Fibroblast of skin of right biceps (primary cell): ENCODE results near the gene OCRL.
A peak's percentile ranks its signal among the peaks of the same experiment; 100 is the strongest.

ENCODE experiments used
- DNase-seq: peaks from one replicate; pipeline ENCODE4 v3.0.0-alpha.2; 2013

OCRL gene

DNA sequence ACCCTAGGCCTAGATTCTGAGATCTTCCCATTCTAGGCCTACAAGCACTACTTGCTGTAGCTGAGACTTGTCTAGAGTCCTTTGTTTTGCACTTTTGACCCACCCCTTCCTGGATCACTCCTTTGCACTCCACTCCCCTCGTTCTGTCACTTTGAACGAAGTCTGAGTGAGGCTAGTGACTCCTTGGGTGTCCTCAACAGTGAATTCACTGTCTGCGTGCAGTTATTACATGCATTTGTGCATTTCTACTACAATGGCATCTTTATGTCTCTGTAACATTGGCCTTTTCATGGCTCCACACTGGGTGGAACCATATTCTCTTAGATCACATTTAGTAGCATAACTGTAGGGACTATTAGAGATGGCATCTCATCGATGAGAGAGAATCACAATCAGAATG is 50.5 kb downstream of the OCRL start:
- no peak for DNase-seq

DNA sequence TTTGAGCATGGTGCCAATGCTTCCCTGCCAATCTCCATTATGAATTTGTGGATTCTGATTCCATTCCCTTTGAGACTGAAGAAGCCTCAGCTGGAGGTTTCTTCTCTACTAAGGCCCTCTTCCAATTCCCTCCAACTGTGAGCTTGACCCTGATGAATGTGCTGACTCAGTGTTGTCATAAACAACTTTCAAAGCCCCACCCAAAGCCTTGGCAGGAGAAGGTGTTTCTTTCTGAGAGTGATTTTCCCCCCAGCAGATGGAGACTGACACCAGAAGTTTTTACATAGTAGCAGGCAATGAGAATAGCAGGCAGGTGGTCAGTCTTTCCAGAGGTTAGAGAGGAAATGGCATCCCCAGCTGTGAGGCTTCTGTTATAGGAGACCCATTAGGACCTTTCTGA is 53.1 kb downstream of the OCRL start:
- no peak for DNase-seq

DNA sequence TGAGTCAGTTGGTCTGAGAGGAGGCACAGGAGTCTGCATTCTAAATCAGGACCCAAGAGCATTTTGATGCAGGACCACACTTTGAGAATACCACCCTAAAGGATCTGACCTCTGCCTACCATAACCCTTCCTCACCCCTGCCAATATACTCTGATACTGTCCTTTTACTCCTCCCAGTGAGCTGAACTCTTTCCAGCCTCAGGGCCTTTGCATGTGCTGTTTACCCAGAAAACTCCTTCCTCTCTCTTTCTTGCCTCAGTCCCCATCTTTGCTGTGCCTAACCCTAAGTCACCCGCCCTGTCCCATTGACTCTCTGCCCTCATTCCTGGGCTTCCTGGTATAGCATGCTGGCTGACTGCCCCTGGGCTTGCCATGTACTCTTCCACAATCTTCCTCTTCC is 54.7 kb downstream of the OCRL start:
- no peak for DNase-seq

DNA sequence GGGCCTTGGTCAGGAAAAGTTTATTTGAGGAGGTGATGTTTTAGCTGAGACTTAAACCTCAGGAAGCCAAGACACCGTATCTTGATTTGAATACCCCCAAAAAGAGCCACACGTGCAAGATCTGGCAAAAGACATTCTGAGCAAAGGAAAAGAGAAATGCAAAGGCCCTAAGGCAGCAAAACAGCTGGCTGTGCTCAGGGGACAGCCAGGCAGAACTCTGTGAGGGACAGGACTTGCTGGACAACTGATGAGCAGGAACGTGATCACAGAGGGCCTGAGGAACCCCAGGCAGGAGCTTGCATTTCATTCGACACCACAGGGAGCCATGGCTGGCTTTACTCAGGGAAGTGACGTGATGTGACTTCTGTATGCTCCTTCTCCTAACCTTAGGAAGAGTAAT is 56.0 kb downstream of the OCRL start:
- no peak for DNase-seq

DNA sequence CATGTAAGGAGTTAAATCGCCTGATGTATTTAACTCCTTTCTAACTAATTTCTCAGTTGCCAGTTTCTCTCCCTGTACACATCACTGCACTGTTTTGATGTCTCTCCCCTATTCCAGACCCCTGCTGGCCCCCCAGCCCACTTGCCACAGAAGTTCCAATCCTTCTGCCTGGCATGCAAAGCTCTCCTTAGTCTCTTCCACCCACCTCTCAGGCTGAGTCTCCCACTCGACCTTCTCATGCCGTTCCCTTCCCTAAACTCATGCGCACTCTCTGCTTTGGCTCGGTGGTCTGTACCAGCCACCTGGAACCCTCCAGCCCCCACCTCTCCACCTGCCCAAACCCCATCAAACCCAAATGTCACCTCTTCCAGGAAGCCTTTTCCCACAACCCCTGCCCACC is 57.8 kb downstream of the OCRL start:
- no peak for DNase-seq

DNA sequence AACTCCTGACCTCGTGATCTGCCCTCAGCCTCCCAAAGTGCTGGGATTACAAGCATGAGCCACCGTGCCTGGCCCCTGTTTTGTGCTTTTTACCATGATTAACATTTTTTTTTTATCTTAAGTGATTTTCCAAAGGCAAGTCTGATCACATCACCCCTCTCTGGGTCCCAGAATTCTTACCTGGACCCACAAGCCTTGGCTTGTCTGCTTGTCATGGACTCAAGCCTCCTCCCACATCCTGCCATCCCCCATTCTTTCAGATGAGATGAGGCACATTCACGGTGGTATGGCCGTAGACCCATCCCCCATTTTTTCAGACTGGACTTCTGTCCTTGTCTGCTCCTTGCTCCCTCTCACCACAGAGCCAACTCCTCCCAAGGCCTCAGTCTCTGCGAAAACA is 59.4 kb downstream of the OCRL start:
- no peak for DNase-seq

DNA sequence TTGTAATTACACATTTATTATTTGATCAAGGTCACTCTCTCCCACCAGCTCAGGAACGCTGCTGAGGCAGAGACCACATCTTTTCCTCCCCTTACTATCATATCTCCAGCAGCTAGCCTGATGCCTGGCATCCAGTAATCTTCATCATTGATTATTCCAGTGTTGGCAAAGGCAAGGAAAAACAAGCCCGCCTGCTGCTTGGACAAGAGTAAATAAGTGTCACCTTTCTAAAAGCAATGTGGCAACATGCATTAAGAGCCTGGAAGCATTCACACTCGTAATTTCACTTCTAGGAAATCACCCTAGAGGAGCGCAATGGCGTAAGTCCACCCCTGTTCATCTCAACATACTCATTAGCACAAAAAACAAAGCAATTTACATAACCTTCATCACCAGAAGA is 59.9 kb downstream of the OCRL start:
- DNase-seq, result no peak

DNA sequence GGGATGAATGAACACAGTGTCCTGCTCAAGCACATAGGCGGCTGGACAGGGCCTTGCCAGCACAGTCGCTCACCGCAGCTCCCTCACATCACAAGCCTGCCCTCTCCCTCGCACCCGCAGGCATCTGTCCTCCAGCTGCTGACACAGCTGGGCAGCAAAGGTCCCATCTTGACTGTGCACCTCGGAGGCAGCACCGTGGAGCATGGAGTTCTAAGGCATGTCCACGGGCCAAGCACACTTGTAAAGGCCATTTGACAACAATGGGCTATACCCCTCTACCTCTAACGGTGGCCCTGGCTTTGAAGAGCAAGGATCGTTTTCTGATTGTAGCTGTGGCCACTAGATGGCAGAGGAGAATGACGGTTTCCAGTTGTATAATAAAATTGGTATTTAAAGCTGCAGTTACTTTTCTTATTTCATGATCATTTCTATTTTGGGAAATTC is 60.9 kb downstream of the OCRL start:
- DNase-seq, result no peak

DNA sequence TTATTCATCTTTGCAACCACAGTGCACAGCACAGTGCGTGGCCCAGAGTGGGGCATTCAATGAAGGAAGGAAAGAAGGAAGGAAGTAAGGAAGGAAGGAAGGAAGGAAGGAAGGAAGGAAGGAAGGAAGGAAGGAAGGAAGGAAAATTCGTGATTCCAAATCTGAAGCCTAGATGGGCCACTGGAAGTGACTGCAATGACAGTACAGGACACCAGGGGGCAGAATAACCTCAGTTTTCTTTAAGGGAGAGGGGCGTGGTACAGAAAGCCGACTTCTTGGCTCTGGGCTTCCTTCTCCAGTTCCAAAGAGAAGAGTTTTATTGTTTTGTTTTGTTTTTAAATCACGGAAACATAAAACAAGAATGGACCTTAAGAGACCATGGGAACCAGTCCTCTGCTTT is 66.9 kb downstream of the OCRL start:
- peak; percentile 39 for DNase-seq

DNA sequence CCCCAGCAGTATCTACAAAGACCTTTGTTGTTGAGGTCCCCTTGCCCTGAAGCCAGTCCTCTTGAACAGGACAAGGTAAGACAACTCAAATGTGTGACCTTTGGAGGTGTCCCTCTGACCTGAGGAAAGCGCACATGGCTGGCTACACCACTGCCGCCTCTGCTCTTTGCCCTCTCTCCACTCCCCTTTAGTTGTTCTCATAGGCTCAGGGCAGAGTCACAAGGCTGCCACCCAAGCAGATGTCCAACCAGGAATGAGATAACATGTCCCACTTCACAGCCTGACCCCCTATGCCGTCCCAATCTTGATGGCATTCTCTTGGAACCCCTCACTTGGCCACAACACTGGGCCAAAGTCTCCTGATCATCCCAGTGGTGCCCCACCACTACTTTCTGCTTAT is 68.4 kb downstream of the OCRL start:
- DNase-seq, result no peak

DNA sequence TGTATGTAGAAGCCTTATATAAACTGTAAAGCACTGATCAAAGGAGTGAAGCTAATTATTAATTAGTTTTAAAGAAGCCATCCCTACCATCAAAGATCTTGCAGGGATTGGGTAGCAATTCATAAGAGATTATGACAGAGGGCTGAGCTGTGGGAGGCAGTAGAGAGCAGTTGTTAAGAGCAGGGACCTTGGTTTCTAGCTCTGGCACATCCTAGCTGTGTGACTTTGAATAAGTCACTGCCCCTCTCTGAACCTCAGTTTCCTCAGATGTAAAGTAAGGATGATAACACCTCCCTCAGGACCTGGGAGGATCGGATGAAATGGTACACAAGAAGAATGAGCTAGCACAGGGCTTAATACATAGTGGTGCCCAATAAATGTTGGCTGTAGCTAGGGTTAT is 69.3 kb downstream of the OCRL start:
- no peak for DNase-seq

DNA sequence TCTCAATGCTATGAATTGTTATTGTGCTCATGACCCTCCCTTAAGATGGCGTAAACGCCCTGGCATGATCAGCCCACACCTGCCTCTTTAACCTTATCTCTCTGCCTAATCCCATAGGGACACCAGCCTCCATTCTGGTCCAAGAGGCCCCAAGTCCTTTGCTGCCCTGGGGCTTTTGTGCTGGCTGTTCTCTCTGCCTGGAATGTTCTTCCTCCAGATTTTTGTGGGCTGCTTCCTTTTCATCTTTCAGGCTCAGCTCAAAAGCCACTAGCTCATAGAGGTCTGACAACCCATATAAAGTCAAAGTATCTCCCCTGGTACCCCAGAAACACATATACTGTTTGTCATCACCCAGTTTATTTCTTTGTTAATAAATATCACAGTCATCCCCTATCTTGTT is 72.3 kb downstream of the OCRL start:
- no peak for DNase-seq

DNA sequence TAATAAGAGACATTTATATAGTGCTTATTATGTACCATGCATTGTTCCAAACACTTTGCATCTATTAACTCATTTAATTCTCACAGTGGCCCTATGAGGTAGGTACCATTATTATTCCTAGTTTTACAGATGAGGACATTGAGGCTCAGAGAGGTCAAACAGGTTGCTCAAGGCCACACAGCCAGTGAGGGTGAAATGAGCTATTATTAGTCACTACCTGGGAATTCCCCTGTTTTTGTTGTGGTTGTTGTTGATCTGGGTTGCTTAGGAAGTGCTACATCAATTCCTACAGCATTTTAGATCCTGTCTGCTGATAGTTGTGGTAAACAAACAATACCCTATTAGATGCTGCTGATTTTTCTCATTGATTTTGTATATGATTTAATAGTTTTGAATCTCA is 73.5 kb downstream of the OCRL start:
- DNase-seq, result no peak

DNA sequence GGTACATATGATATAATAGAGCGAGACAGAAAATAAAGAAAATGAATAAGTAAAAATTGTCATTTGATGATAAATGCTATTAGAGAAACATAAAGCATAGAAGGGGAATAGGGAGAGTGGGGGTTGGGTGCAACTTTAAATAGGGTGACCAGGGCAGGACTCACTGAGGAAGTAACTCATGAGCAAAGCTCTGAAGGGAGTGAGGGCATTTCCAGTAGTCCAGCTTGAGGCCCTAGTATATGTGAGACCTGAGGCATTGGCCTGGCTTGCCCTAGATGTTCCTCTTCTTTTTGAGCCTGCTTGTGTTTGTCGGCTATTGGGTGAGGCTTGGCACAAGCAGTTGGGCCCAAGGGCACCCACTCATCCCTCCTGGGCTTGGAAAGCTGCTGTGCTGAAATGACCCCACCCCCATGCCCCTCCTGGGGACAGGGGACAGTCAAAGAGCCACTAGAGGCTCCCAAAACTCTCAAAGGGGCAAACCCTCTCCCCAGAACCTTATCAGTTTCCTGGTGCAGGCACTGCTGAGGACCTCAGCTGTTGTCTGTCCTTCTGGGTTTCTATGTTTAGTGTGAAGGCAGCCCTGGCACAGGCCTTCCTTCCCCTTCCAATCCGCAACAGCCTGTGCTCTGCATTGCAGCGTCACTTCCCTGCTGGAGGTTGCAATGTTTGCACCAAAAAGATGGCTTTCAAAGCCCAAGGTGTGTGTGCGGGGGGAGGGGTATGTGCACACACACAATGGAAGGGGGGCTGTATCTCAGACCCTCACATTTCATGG is 74.6 kb downstream of the OCRL start:
- DNase-seq, result no peak

DNA sequence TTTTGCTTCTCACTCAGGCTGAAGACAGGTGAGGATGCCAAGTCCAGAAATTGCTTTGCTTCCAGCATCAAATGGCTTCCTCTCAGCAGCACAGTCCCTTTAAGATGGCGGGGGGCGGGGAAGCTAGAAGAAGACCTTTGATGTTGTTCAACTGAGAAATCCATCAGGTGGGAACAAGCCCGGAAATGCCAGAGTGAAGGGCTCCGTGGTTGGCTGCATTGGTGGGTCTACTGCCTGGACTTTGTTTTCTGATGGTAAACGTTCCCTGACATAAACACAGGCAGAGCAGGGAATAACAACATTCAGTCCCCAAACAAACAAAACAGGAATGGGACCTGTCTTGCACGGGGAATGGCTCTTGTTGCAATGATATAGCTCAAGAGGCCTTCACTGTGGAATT is 77.4 kb downstream of the OCRL start:
- DNase-seq, result no peak

DNA sequence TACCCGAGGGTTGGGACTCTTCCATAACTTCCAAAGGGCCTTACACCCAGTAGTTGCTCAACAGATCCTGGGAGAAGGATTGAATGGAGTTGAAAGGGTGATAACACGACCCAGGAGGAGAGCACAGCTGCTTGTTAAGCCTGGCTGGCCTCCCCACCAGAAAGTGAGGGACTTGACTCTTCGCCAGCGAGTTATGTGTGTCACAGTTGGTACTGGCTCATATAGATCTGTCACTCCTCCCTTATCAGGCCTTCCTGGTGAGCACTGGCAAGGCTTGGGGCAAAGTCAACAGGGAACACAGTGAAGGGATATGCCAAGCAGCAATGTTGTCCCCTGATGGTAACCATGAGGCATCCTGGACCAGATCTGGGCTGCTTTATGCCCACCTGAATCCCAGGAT is 78.9 kb downstream of the OCRL start:
- DNase-seq, result no peak

DNA sequence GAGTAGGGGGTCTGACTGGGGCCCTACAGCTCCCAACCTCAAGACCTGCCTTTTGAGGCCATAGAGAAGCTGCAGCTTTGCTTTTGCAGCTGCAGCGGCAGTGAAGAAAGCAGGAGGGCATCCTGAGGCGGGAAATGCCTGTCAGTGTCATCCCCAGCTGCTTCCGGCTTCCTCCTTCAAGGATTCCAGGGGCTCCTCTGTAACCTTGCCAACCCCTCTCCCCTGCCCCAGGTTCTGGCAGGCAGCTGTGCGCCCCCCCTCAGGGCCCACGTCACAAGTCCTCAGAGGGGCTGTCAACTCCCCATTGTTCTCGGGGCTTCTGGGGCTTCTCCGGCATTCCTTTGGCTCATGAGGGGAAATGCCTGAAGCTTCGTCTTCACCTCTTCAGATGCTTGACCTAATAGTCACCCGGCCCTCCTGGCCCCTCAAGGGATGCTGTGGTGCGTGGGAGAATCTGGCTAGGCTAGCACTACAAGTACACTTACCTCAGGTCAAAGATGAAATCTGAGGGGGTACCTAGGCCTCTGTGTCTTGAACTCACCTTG is 82.8 kb downstream of the OCRL start:
- peak; percentile 86 for DNase-seq

DNA sequence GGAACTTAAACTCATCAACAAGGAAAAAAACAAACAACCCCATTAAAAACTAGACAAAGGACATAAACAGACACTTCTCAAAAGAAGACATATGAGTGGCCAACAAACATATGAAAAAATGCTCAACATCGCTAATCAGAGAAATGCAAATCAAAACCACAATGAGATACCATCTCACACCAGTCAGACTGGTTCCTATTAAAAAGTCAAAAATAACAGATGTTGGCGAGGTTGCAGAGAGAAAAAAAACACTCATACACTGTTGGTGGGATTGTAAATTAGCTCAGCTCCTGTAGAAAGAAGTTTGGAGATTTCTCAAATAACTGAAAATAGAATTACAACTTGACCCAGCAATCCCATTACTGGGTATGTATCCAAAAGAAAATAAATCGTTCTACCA is 86.0 kb downstream of the OCRL start:
- DNase-seq, result peak; percentile 47

DNA sequence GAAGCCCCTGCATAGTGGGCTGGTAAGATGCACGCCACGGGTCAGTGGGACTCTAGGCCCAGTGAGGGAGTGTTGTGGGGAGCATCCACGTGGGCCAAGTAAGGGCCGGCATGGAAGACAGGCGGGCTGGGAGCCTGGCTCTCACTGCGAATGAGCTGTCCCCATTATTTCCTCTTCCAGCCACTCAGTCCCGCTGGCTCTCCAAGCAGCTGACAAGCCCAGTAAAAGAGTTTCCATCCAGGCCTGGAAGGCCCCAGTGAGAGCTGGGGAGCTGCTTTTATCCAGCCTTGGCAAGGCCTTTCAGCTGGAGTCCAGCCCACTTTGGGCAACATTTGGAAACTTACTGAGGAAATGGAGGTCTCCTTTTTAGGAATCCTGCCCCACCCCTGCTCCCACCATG is 89.8 kb downstream of the OCRL start:
- DNase-seq, result no peak

DNA sequence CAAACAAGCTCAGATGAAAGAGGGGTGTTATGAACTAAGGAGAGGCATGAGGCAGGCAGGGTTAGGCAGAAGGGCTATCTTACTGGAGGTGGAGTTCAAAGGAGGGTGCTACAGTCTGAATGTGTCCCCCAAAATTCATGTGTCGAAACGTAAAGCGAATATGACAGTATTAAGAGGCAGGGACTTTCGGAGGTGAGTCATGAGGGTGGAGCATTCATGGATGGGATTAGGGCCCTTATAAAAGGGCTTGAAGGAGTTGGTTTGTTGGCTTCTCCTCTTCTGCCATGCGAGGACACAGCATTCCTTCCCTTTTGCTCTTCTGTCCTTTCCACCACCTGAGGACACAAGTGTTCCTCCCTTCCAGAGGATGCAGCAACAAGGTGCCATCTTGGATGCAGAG is 91.8 kb downstream of the OCRL start:
- DNase-seq, result no peak

DNA sequence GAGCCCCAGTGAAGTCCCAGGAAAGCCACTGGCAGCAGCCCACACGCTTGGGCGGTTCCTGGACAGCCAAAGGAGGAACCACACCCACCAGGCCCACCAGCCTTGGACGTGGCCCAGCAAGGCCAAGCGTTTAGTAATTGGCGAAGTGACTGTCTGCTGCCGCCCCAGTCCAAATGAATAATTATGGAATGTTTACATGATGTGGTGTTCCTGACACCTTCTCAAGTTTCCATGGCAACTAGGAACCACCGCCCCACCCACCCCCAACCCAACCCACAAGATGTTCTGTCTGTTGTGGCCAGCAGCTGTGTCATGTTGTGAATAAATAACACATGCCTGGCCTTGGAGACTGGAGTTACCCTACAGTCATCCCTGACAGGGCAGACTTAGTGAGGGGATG is 92.4 kb downstream of the OCRL start:
- DNase-seq, result no peak

DNA sequence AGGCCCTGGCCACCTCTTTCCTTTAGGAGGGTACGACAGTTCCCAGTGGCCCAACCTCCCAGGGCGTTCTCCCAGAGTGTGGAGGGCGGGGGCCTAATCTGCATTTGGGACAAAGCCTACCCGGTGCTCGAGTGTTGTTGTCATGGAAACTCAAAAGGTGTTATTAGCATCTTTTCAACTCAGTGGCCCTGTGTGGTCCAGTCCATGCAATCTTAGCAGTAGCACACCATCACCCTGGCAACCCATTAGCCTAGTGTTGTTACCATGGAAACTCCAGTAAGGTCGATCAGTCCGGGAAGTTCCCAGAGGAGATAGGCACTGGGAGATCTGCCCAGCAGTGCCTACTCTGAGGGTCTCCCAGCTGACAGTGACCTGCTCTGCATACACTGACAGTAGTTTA is 94.5 kb downstream of the OCRL start:
- no peak for DNase-seq

DNA sequence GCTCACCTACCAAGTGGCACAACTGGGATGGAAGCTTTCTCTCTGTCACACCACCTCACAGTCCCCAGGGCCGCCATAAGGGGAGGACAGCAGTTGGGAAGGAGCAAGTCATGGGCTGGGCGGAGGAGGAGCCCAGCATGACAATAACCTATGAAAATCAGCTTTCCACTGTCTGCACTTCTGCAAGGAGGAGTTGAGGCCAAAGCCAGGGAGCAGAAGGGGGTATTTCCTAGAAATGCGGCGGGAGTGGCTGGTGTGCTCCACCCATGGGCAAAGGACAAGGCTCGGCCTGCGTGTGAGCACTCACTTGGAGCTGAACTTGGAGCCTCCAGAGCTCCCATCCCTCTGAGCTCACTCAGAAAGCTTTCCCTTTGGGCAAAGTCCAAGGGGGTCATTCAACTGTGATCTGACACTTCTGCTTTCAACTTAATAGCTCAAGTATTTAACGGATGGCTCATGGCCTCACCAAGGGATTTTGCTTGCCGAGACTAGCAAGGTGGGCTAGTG is 96.2 kb downstream of the OCRL start:
- DNase-seq, result no peak

DNA sequence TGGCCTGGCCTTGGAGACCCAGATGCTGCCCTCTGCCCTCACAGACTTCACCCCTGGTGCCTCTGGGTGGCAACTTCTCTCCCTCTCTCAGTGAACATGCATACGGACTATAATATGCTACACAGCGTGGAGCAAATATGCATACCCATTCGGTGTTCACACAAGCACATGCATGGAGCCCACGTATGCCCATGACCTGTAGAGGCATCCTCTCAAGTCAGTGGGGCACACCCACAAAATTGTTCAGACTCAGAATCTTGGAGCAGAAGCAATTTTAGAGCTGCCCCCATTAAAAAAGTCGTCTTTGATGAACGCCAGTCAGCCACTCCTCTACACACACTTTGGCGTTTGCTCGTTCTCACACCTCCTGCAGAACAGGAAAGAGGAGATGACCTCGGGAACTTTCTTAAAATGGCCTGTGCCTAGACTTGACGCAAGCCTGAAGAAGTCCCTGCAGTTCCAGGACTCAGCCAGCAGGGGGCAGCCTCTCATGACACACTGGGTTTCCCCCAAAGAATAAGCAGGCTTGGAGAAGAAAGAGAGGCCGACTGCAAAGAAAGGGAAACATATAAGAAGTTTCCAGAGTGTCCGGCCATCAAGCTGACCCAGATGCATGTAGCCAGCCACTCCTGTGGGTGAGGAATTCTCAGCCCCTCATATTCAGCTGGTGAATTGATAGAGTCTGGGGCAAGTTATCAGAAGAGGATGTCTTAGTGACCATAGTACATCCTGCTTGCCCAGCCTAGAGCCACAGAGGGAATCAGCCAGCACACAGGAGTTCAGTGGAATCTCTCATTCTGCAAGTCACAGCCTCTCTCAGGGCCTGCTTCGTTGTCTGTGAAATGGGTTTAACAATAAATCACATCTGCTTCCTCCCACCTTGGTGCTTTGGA is 97.4 kb downstream of the OCRL start:
- DNase-seq, result peak; percentile 48
